GM21526 (cell line): ENCODE measurements around the gene PDE8B.

ENCODE experiments used
- ATAC-seq: cut with Tn5 transposase; IDR thresholded peaks from one replicate; pipeline ENCODE4 v1.9.1; 2021; ENCODE audit warnings: moderate library complexity; ENCODE audit not compliant: unreplicated experiment, low FRiP score

Gene PDE8B

GRCh38 chr5:77394064-77394715 is 183.7 kb downstream of the PDE8B start:
- no peak for ATAC-seq

- no peak for ATAC-seq
These were observed 185.5 kb downstream of the PDE8B start for GRCh38 chr5:77396017-77396416.

- no peak for ATAC-seq
These were observed 187.3 kb downstream of the PDE8B start for GRCh38 chr5:77397686-77398292.

GRCh38 chr5:77398458-77398857 is 188.0 kb downstream of the PDE8B start:
- no peak for ATAC-seq

GRCh38 chr5:77398896-77399295 is 188.4 kb downstream of the PDE8B start:
- ATAC-seq: no peak

- no peak for ATAC-seq
These were observed 190.2 kb downstream of the PDE8B start for GRCh38 chr5:77400645-77401044.

- no peak for ATAC-seq
These were observed 192.3 kb downstream of the PDE8B start for GRCh38 chr5:77402796-77403195.

- ATAC-seq: no peak
These were observed 196.7 kb downstream of the PDE8B start for GRCh38 chr5:77407152-77407551.

- ATAC-seq: no peak
These were observed 199.6 kb downstream of the PDE8B start for GRCh38 chr5:77409870-77410621.

GRCh38 chr5:77413049-77413448 is 202.6 kb downstream of the PDE8B start:
- ATAC-seq: no peak

- ATAC-seq: no peak
These were observed 207.7 kb downstream of the PDE8B start for GRCh38 chr5:77418162-77418561.

GRCh38 chr5:77418601-77419581 is 208.4 kb downstream of the PDE8B start:
- ATAC-seq: no peak

GRCh38 chr5:77419644-77420582 is 209.4 kb downstream of the PDE8B start:
- ATAC-seq: no peak

- ATAC-seq: no peak
These were observed 210.5 kb downstream of the PDE8B start for GRCh38 chr5:77420940-77421339.

- ATAC-seq: no peak
These were observed 212.7 kb downstream of the PDE8B start for GRCh38 chr5:77423022-77423750.

- no peak for ATAC-seq
These were observed 214.4 kb downstream of the PDE8B start for GRCh38 chr5:77424921-77425320.

GRCh38 chr5:77425420-77425819 is 214.9 kb downstream of the PDE8B start:
- ATAC-seq: no peak

- ATAC-seq: no peak
These were observed 215.6 kb downstream of the PDE8B start for GRCh38 chr5:77425998-77426659.
